ENCODE data around the gene HSD11B2. TPM values are rescaled to one million over a fixed set of nuclear protein-coding genes. Genes with fewer than 3 reads are reported as not detected.

Gene HSD11B2
- total RNA-seq, 1 donor from 2014 or later: 2.6 TPM

GRCh38 chr16:67483150-67483549 lies 52.2 kb downstream of the HSD11B2 start, which contains the start of gene AGRP:
AGRP (minus strand) TSS chr16:67483547; CDS start chr16:67483398, 149 bp downstream.
- H3K9me3 ChIP-seq (ENCODE audit: control insufficient read depth in 3 of 3, low read length in 3 of 3): no peaks in the 10 kb centered on the region
- no peak within 1 kb of the TSS for H3K27ac ChIP-seq (ENCODE audit: low read depth, low read length)
- H3K4me3 ChIP-seq (ENCODE audit: low read length in 3 of 3): peak within 1 kb of the TSS in 1 of 3 donors; percentile 49
- no peaks in the 10 kb centered on the region for H3K27me3 ChIP-seq (ENCODE audit: control insufficient read depth in 3 of 3, insufficient read depth in 3 of 3, low read length in 3 of 3)
- peak within 1 kb of the TSS in 2 of 3 donors; percentile 33 to 72 for H3K9ac ChIP-seq (ENCODE audit: low read depth in 1 of 3, low read length in 3 of 3)
- peaks cover 27 to 39% (median 28%) of the 10 kb centered on the region in 3 donors for H3K4me1 ChIP-seq (ENCODE audit: control insufficient read depth in 3 of 3, insufficient read depth in 3 of 3, low read length in 3 of 3)
- peaks cover 0 to 11% (median 4%) of the 10 kb centered on the region in 3 donors for H3K36me3 ChIP-seq (ENCODE audit: control insufficient read depth in 3 of 3, insufficient read depth in 3 of 3, low read length in 3 of 3)

GRCh38 chr16:67483731-67484525 lies 53.0 kb downstream of the HSD11B2 start:
- Histone ChIP-seq H3K4me1 (ENCODE audit: control insufficient read depth in 3 of 3, insufficient read depth in 3 of 3, low read length in 3 of 3) (peaks cover 27 to 36% (median 28%) of the 10 kb centered on the region in 3 donors), H3K36me3 (ENCODE audit: control insufficient read depth in 3 of 3, insufficient read depth in 3 of 3, low read length in 3 of 3) (peaks cover 0 to 11% (median 4%) of the 10 kb centered on the region in 3 donors), H3K9ac (ENCODE audit: low read depth in 1 of 3, low read length in 3 of 3) (no peak overlapping the region), H3K27ac (ENCODE audit: low read depth, low read length) (no peak overlapping the region), H3K9me3 (ENCODE audit: control insufficient read depth in 3 of 3, low read length in 3 of 3) (no peaks in the 10 kb centered on the region), H3K27me3 (ENCODE audit: control insufficient read depth in 3 of 3, insufficient read depth in 3 of 3, low read length in 3 of 3) (no peaks in the 10 kb centered on the region), H3K4me3 (ENCODE audit: low read length in 3 of 3) (no peak overlapping the region)

- Histone ChIP-seq H3K9ac (ENCODE audit: low read depth in 1 of 3, low read length in 3 of 3) (no peak overlapping the region), H3K4me1 (ENCODE audit: control insufficient read depth in 3 of 3, insufficient read depth in 3 of 3, low read length in 3 of 3) (peaks cover 12 to 20% (median 12%) of the 10 kb centered on the region in 3 donors), H3K27me3 (ENCODE audit: control insufficient read depth in 3 of 3, insufficient read depth in 3 of 3, low read length in 3 of 3) (no peaks in the 10 kb centered on the region), H3K27ac (ENCODE audit: low read depth, low read length) (no peak overlapping the region), H3K9me3 (ENCODE audit: control insufficient read depth in 3 of 3, low read length in 3 of 3) (no peaks in the 10 kb centered on the region), H3K36me3 (ENCODE audit: control insufficient read depth in 3 of 3, insufficient read depth in 3 of 3, low read length in 3 of 3) (peaks cover 0 to 11% (median 4%) of the 10 kb centered on the region in 3 donors), H3K4me3 (ENCODE audit: low read length in 3 of 3) (no peak overlapping the region)
Measured at GRCh38 chr16:67486805-67487204, 55.9 kb downstream of the HSD11B2 start.

Small RNA genes lying within 50 kb of the gene (small RNA-seq; reads per million reads assigned to genes)
- gene RNU1-123P: not detected

Other genes starting within 250 kb of the HSD11B2 start
- gene MATCAP1, start 247.2 kb upstream of the HSD11B2 start, total RNA-seq: 5.2 TPM
- gene EXOC3L1, start 241.0 kb upstream of the HSD11B2 start, total RNA-seq: 5.2 TPM
- 32.4 TPM for gene E2F4, start 239.0 kb upstream of the HSD11B2 start, total RNA-seq
- not detected for gene ELMO3, start 232.0 kb upstream of the HSD11B2 start, total RNA-seq
- 24.5 TPM for gene TMEM208, start 204.0 kb upstream of the HSD11B2 start, total RNA-seq
- 5.2 TPM for gene FHOD1, start 183.6 kb upstream of the HSD11B2 start, total RNA-seq
- not detected for gene SLC9A5, start 182.1 kb upstream of the HSD11B2 start, total RNA-seq
- 7.3 TPM for gene PLEKHG4, start 151.6 kb upstream of the HSD11B2 start, total RNA-seq
- gene KCTD19, start 104.4 kb upstream of the HSD11B2 start, total RNA-seq: not detected
- not detected for gene LRRC36, start 104.3 kb upstream of the HSD11B2 start, total RNA-seq
- 135 TPM for gene TPPP3, start 37.6 kb upstream of the HSD11B2 start, total RNA-seq
- 11.5 TPM for gene ZDHHC1, start 14.6 kb upstream of the HSD11B2 start, total RNA-seq
- gene ATP6V0D1, start 50.0 kb downstream of the HSD11B2 start, total RNA-seq: 46.4 TPM
- not detected for gene AGRP, start 52.4 kb downstream of the HSD11B2 start, total RNA-seq
- gene RIPOR1, start 97.7 kb downstream of the HSD11B2 start, total RNA-seq: 30.8 TPM
- gene CTCF, start 131.4 kb downstream of the HSD11B2 start, total RNA-seq: 31.3 TPM
- gene CARMIL2, start 214.0 kb downstream of the HSD11B2 start, total RNA-seq: not detected
- 10.4 TPM for gene ACD, start 229.1 kb downstream of the HSD11B2 start, total RNA-seq
- gene PARD6A, start 229.8 kb downstream of the HSD11B2 start, total RNA-seq: 0.52 TPM
- 5.2 TPM for gene ENKD1, start 235.6 kb downstream of the HSD11B2 start, total RNA-seq
- gene C16orf86, start 235.7 kb downstream of the HSD11B2 start, total RNA-seq: 3.1 TPM

All from skeletal muscle tissue (tissue), 5 donors.